Right ventricle myocardium superior (tissue), 1 donor: Measurements from ENCODE around the gene MISP3. TPM values are rescaled to one million over a fixed set of nuclear protein-coding genes. Genes with fewer than 3 reads are reported as not detected.
"Not testable (repeated sequence)": the region's sequence is repeated elsewhere in the genome, so short reads cannot be mapped to it uniquely, and the experiment has no call there.

Source experiments
- ATAC-seq: fragments of 200-7000 bp; cut with Tn5 transposase; one replicate; pipeline ENCODE4 v1.9.1; 2020; ENCODE audit warnings: mild to moderate bottlenecking; ENCODE audit not compliant: poor library complexity
- DNase-seq: peaks from one replicate; pipeline ENCODE4 v3.0.0-alpha.2; 2020
- intact Hi-C: fragments of 100-400 bp; cut with DNase I; formaldehyde crosslinking; loops from one replicate; pipeline ENCODE4 v1.11.2; 2022
- total RNA-seq: library from RNA; stranded (reverse); fragmentation: NEBNext Ultra II Directional; extraction: Animal tissue kit (Norgen Biotek cat#: 25700); gene quantifications from one replicate; pipeline ENCODE4 v1.2.1, GENCODE V29; 2021
- donor health status: DM: no; HTN: yes; CAD: no; lungs with severe emphysema.

MISP3 gene
- total RNA-seq, 1 donor from 2014 or later = 7.9 TPM

DNA sequence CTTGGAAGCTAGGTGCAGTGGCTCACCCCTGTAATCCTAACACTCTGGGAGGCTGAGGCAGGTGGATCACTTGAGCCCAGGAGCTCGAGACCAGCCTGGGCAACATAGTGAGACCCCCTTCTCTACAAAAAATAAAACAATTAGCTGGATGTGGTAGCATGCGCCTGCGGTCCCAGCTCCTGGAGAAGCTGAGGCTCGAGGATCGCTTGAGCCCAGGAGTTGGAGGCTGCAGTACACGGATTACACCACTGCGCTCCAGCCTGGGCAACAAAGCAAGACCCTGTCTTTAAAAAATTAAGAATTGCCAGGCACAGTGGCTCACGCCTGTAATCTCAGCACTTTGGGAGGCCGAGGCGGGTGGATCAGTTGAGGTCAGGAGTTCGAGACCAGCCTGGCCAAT lies 21.6 kb upstream of the MISP3 start:
- ATAC-seq, intact Hi-C loops, DNase-seq: not testable (repeated sequence)

DNA sequence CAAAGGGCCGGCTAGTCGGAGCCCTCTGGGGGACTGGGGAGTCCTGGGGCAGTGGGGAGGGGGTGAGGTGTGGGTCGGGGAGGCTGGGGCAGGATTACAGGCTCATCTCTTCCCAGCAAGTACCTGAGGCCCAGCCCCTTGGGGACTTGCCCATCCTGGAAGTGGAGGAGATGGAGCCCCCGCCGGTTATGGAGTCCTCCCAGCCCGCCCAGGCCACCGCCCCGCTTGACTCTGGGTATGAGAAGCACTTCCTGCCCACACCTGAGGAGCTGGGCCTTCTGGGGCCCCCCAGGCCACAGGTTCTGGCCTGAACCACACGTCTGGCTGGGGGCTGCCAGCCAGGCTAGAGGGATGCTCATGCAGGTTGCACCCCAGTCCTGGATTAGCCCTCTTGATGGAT lies 20.6 kb upstream of the MISP3 start:
- no peak for ATAC-seq
- no peak for DNase-seq
- intact Hi-C loops = no loop called here

DNA sequence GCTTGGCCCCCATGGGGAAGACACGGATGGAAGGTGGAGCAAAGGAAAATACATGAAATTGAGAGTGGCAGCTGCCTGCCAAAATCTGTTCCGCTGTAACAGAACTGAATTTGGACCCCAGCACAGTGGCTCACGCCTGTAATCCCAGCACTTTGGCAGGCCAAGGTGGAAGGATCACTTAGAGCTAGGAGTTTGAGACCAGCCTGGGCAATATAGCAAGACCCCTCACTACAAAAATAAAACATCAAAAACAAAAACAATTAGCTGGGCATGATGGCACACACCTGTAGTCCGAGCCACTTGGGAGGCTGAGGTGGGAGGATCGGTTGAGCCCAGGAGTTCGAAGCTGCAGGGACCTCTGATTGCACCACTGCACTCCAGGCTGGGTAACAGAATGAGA lies 20.1 kb upstream of the MISP3 start:
- intact Hi-C loops = no loop called here
- ATAC-seq (no peak), DNase-seq (no peak)

DNA sequence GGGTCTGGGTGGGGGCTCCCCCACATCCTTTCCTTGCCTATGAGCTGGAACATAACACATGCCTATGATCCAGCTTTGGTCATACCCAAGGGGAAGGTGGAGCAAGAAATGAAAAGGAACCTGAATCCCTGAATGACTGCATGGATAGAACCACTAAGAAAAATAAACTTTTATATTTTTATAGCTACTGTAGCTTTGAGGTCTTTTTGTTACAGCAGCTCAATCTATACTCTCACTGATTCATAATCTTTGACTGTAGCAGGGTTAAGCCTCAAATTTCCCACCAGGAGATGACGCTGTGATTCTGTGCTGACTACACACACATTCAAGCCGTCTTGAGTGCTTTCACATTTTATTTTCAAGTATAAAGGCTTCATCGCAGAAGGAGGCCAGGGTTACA lies 19.6 kb upstream of the MISP3 start:
- DNase-seq = no peak
- intact Hi-C loops = no loop called here
- no peak for ATAC-seq

DNA sequence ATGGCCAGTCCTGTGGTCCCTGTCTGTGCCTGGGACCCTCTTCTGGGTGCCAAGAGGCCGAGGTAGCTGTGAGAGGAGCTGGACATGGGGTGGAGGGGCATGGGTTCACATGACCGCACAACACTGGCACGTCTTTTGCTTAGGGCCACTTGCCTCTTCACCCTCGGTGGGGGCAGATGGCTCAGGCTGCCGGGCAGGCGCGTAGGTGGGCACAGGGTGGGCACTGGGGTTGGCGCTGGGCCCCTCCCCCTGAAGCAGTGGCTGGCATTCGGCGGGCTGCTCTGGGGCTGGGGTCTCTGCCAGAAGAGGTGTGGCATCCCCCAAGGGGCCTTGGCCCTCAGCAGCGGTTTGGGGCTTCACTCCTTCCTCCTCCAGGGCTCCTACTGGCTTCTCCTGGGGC lies 19.1 kb upstream of the MISP3 start:
- no peak for DNase-seq
- intact Hi-C loops = no loop called here
- ATAC-seq = no peak

DNA sequence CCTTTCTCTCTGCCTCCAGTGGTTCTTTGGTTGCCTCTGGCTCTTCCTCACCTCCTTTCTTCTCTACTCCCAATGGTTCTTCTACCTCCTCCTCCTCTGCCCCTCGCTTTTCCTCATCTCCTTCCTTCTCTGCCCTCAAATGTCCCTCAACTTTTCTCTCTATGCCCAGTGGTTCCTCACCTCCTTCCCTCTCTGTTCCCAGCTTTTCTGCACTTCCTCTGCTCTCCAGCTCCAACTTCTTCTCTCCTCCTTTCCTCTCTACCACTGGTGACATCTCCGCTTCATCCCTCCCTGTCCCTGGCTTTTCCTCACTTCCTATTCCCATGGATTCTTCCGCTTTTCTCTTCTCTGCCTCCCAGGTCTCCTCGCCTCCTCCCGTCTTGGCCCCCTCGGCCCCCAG lies 18.5 kb upstream of the MISP3 start:
- no peak for ATAC-seq
- DNase-seq = no peak
- intact Hi-C loops = no loop called here

DNA sequence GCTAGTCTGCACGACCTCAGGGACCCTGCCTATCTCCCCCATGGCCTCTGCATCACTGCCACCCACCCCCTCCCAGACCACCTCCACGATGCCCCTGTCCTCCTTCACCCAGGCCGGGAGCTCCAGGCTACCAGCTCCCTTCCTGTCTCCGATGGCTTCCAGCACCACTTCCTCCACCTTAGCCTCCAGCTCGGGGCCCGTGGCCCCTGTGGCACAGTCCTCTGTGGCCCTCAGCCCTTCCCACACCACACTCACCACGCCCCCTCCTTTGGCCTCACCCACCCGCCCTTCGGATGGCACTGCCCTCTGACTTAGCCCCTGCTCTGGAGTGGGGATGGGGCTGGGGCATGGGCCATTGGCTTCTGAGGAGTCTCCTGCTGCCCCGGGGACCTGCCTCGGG lies 17.9 kb upstream of the MISP3 start:
- DNase-seq = no peak
- no peak for ATAC-seq
- intact Hi-C loops = no loop called here

DNA sequence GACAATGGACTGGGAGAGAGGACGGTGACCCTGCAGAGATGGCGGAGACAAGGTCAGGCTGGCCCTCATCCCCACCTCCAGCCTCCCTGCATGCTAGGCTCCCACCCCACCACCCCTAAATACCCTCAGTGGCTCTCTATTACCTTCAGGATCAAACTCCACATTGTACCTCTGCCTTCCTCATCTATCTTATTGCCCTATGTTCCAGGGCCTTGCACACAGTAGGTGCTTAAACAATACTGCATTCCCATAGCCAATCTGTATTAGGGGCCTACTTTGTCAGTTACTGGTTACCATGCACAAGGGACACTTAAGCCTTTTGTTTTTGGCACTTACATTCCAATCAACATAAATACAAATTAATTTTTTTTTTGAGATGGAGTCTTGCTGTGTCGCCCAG lies 17.2 kb upstream of the MISP3 start:
- ATAC-seq (no peak), DNase-seq (no peak)
- intact Hi-C loops = no loop called here

DNA sequence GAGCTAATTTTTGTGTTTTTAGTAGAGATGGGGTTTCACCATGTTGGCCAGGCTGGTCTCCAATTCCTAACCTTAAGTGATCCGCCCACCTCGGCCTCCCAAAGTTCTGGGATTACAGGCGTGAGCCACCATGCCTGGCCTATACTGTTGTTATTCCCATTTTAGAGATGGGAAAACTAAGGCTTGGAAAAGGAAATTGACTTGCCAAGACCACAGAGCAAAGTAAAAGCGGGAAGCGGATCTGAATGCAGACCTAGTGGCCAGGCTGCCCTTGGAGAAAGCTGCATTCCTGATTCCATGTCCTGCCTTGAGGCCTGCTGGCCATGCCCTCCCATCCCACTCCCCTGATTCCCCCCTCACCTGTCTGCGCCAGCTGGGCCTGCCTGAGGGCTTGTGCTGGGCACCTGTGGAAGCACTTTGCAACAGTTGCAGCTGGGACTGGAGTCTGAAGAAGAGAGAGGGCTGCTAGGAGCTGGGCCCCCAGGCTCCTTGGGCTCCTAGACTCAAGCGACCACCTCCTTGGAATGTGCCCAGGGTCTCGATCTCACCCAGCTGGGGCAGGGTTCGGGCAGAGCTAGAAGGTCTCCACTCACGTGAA lies 16.4 kb upstream of the MISP3 start:
- no peak for DNase-seq
- intact Hi-C loops = no loop called here
- no peak for ATAC-seq

DNA sequence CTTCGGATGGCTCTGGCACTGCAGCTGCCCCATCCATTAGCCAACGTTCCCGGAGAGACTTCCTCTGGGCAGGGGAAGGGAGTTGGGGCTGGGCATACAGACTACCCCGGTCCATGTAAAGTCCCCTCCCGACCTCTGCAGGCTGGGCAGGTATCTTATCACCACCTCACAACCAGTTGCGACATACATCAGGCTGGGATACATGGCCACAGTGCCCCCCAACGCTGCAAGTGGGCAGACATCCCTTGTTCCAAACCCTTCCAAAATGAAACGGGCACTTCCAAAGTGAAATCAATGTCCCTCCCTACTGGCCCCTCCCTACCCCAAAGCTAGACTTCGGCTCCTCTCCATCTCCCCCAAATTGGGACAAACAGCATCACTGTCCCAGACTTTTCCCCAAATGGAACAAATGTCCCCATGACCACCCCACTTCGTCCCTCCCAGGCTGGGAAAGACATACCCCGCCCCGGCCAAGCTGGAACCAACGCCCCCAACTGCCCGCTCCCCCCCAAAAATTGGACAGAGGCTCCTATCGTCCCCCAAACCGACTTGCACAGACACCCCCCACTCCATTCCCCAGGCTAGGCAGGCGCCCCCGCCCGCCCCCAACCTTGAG lies 15.7 kb upstream of the MISP3 start:
- intact Hi-C loops = no loop called here

DNA sequence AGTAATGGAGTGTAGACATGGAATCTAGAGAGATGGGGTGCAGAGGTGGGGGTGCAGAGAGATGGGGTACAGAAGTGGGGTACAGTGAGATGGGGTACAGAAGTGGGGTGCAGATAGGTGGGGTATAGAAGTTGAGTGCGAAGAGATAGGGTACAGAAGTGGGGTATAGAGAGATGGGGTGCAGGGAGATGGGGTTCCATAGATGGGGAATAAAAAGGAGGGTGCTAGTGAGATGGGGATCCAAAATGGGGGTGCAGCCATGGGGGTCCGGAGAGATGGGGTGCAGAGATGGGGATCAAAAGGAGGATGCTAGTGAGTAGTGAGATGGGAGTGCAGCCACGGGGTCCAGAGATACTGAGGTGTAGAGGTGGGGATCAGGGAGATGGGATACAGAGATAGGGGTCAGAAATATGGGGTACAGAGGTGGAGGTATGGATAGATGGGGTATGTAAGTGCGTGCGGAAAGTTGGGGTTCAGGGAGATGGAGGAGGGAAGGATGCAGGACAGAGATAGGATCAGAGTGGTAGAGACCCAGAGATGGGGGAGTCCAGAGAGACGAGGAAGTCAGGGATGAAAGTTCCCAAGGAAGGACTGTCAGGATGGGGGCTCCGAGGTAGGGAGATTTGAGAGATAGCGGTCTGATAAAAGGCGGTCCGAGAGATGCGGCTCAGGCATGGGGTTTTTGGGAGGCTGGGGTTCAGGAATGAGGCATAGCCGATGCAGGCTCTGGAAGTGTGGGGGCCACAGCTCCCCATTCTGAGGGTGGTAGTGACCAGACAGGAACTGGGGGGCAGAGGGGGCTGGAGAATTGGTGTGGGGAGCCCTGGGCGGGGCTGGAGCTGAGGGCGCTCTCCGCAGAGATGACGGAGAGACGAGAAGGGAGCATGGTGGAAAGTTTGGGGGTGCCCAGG lies 14.1 kb upstream of the MISP3 start:
- intact Hi-C loops = no loop called here
- ATAC-seq = no peak

More for the DNA sequence above, 15.7 kb upstream of the MISP3 start:
- ATAC-seq (no peak), DNase-seq (no peak)

DNA sequence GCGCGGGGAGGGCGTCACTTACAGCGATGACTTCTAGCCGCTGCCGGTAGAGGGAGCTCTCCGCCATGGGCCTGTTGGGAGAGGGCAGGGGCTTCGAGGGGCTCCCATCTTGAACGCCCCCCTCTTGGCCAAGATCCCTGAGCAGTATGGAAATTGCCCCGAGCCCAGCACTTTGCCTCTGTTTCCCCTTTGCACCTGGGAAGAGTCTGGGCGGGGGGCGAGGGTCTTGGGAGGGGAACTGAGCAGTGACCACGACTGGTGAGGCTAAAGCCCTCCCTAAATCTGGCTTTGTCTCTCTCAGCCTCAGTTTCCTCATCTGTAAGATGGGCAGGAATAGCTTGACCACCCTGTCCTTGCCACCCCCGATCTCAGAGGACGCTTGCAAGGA lies 13.5 kb upstream of the MISP3 start:
- intact Hi-C loops = no loop called here
- no peak for DNase-seq
- no peak for ATAC-seq

More for the DNA sequence above, 14.1 kb upstream of the MISP3 start:
- no peak for DNase-seq

DNA sequence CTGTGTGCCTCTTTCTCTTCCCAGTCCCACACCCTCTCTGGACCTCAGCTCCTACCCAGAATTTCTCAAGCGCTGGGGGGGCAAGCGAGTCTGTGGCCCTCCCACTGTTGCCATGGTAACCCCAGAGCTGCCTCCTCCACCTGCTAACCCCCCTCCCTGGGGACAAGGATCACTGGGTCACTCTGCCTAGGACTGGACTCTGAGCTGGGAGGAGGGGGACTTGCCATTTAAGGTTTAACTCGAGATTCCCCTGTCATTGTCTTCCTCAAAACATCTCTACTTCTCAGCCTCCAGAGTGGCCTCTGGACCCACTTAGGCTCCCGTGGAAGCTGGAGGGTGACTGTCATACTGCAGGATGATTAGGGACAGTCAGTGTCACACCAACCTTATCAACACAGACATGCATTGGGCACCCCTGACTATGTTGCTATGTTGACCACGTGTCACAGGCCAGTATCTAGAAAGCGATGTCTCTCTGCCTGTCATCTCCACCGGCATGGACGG lies 12.9 kb upstream of the MISP3 start:
- DNase-seq (no peak), ATAC-seq (no peak)
- intact Hi-C loops = no loop called here

DNA sequence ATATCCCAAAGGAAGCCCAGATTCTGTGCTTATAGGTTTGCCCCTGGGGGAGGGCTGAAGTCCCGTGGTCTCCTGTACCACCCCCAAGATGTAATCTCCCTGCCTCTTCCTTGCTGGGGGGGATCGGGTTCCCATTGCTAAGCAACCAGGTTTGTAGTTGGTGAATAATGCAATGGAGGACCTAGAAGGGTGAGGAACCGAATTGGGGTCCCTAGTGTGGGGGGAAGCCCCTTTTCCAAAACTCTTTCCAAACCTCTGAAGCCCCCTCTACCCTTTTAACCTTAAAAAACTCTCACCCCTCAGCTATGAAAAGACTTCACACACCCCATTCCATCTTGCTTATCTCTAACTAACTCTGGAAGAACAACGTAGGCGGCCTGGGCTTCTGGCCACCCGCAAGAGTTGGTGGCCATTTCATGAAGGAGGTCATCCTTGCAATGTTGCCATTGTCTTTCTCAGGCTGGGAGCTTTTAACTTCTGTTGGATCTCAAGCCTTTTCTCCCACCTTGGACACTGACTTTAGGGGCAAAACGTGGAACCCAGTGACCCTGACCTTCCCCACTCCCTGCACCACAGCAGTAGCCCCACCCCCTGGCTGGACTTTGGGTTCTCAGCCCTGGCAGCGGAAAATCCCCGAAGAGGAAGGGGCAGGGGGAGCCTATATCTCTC lies 11.4 kb upstream of the MISP3 start:
- intact Hi-C loops = no loop called here
- DNase-seq (no peak), ATAC-seq (no peak)

DNA sequence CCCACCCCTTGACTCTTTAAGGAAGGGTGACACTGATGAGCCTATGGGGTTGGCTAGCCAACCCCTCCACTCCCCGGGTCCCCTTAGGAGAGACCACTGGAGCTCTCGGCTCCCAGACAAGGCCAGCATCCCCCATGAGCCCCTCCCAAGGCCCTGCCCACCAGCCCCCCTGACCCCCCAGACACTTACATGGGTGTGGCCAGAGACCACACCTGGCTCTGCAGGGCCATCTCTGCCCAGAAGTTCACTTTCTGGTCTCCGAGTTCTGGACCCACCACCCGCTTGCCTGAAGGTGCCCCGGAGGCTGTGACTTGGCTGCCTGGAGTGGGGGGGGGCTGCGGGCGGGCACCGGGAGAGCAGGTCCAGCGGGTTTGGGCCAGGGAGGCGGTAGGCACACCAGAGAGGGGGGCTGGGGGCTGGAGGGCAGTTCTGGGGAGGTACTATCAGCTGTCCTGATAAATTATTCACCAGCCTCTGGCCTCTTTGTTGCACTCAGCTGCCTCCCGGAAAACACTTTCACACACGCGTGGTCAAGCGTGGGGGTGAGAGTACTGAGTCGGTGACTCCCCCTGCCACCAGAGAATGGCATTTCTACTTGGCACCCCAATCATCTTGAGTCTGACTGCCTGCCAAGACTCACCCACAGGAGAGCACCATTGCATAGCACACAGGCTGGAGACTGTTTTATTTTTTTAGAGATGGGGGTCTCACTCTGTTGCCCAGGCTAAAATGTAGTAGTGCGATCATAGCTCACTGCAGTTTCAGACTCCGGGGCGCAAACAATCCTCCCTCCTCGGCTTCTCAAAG lies 10.6 kb upstream of the MISP3 start, which contains the start of gene PALM3:
PALM3 (minus strand) TSS at position 326 of the 807 bp plus-strand sequence; CDS start at position 230, 96 bp downstream.
- intact Hi-C loops = no loop called here
- DNase-seq (no peak), ATAC-seq (no peak)

DNA sequence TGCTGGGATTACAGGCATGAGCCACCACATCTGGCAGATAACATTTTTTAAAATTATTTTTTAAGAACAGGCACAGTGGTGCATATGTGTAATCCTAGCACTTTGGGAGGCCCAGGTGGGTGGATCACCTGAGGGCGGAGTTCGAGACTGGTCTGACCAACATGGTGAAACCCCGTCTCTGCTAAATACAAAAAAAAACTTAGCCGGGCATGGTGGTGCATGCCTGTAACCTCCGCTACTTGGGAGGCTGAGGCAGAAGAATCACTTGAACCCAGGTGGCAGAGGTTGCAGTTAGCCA lies 10.1 kb upstream of the MISP3 start:
- ATAC-seq (no peak), DNase-seq (no peak)
- intact Hi-C loops = no loop called here

DNA sequence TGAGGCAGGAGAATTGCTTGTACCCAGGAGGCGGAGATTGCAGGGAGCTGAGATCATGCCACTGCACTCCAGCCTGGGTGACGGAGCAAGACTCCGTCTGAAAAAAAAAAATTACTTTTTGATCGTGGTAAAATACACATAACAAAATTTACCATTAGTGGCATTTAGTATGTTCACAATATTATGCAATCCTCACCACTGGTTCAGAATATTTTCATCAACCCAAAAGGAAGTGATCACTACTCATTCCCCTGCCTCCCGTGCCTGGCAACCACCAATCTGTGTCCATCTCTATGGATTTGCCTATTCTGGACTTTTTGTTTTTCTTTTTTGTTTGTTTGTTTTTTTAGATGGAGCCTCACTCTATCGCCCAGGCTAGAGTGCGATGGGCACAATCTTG lies 9.5 kb upstream of the MISP3 start:
- intact Hi-C loops = no loop called here

DNA sequence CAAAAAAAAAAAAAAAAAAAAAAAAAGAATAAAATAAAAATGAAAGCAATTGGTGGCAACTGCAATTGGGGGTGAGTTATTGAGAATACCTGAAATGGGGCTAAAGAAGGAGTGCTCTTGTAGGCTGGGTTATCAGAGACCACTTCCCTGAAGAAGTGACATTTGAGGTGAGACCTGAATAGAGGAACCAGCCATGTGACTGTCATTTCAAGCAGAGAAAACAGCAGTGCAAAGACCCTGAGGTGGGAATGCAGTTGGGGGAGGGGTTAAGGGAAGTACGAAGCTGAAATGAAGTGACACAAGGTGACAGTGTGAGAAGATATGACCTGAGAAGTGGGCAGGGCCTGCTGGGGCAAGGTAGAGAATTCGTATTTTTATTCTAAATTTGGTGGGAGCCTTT lies 6.5 kb upstream of the MISP3 start:
- DNase-seq = no peak
- ATAC-seq = no peak

More for the DNA sequence above, 9.5 kb upstream of the MISP3 start:
- DNase-seq = no peak
- no peak for ATAC-seq

More for the DNA sequence above, 6.5 kb upstream of the MISP3 start:
- intact Hi-C loops = no loop called here
